ENCODE data around the gene NFATC4.

DNA sequence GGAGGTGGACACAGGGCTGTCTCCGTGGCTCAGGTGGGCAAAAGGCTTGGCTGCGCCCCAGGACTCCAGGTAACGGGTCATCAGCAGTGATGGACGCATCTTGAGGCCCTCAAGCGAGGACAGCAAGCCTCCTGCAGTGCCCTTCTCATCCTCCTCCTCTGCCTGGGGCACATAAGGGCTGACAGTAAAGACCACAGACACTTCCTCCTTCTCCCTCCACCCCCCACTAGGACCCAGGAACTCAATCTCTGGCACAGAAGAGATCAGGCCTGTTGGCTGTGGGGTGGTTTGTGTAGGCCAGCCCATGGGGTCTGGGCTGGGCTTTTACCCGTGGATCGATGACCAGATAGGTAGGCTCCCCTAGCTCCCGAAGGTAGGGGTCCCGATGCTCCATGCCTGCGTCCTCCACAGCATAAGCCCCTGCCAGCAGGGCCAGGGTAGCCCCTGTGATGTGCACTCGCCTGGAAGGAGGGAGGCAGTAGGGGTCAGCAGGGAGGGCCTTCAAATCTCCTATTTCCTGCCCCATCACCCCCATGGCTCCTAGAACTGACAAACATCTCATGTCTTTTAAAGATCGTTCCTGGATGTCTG lies 38.8 kb upstream of the NFATC4 start:
- TF ChIP-seq EZH2 (IDR thresholded peaks at IDR 0.05; ENCODE audit: insufficient read depth, poor library complexity, severe bottlenecking), result no peak
- TF ChIP-seq EZH2phosphoT487 (IDR thresholded peaks at IDR 0.05; ENCODE audit: insufficient read depth, low read depth), result no peak
